Measurements from ENCODE around the gene QRFP. TPM values are rescaled to one million over a fixed set of nuclear protein-coding genes. Genes with fewer than 3 reads are reported as not detected.

QRFP gene
- polyA plus RNA-seq, 2 of the 4 experiments (the other 2 are of a cell fraction) = not detected

GRCh38 chr9:130936285-130937117 is 39.9 kb upstream of the QRFP start:
- ATAC-seq (peak; percentile 7 to 59; a peak in 5 of 6 replicates), DNase-seq (ENCODE audit: low read depth in 1 of 2, low spot score in 1 of 2) (peak; percentile 58 to 83), FAIRE-seq (no peak)
- POLR2A ChIA-PET = no interaction called here
- 11% methylated on average over 6 of the region's 12 CpGs for WGBS (ENCODE audit: missing lambda C conversion rate)
- H3K4me2 ChIP-seq = peak overlapping the region; percentile 51
- CTCF ChIA-PET = interaction anchor here (0.8 to 7.0 kb wide), 10 partner anchors 18 to 235 kb away, joined by 3 to 49 read pairs (median 6); no protein-coding TSS in a partner anchor
- H3K27ac ChIP-seq = peak overlapping the region; percentile 24 to 90
- H3K4me3 ChIP-seq = no peak overlapping the region
- H3K9me3 ChIP-seq = no peaks in the 10 kb centered on the region
- TF ChIP-seq CBX2 (IDR thresholded peaks at IDR 0.05; ENCODE audit: borderline replicate concordance, low read depth) = no peak
- TF ChIP-seq CHD4 (IDR thresholded peaks at IDR 0.05; ENCODE audit: borderline replicate concordance) = no peak
- TF ChIP-seq RAD21 (conservative IDR thresholded peaks at IDR 0.05 in 1 of 2, IDR thresholded peaks at IDR 0.05 in 1 of 2) = no peak
- peak; percentile 47; the same call in 1 of the 2 replicates for TF ChIP-seq MAX (IDR thresholded peaks at IDR 0.05)
- no peak for TF ChIP-seq REST (IDR thresholded peaks at IDR 0.05)
- TF ChIP-seq HOXB13 (CRISPR knock-in tag; IDR thresholded peaks at IDR 0.05; ENCODE audit: low read depth) = no peak
- no peak for TF ChIP-seq EP300 (IDR thresholded peaks at IDR 0.05)
- no peak for TF ChIP-seq NR3C1 (IDR thresholded peaks at IDR 0.05)
- no peak for TF ChIP-seq ESRRA (IDR thresholded peaks at IDR 0.05; ENCODE audit: borderline replicate concordance, low read length)
- TF ChIP-seq HOXB5 (CRISPR knock-in tag; IDR thresholded peaks at IDR 0.05) = no peak
- 0 out of 2 replicates have a peak, but pooled peaks have one; percentile 16 for TF ChIP-seq FOXS1 (CRISPR knock-in tag; IDR thresholded peaks at IDR 0.05)
- TF ChIP-seq JUNB (IDR thresholded peaks at IDR 0.05) = no peak
- peak; percentile 95 for TF ChIP-seq ZFP36 (IDR thresholded peaks at IDR 0.05; ENCODE audit: borderline replicate concordance, partially characterized antibody)
- TF ChIP-seq BHLHE40 (IDR thresholded peaks at IDR 0.05; ENCODE audit: low read depth, low read length) = no peak
- no peak for TF ChIP-seq ATOH8 (CRISPR knock-in tag; IDR thresholded peaks at IDR 0.05; ENCODE audit: low read depth)
- H3K4me1 ChIP-seq = peaks cover 59% of the 10 kb centered on the region

GRCh38 chr9:130935648-130936271 is 39.1 kb upstream of the QRFP start:
- Histone ChIP-seq H3K4me2 (peak overlapping the region; percentile 51), H3K4me3 (no peak overlapping the region), H3K4me1 (peaks cover 53% of the 10 kb centered on the region), H3K9me3 (no peaks in the 10 kb centered on the region), H3K27ac (peak overlapping the region; percentile 24 to 90)
- DNase-seq (ENCODE audit: low read depth in 1 of 2, low spot score in 1 of 2) = no peak
- ChIA-PET CTCF (interaction anchor here (1.0 to 7.0 kb wide), 10 partner anchors 9 to 112 kb away, joined by 3 to 49 read pairs (median 4); no protein-coding TSS in a partner anchor), POLR2A (no interaction called here)
- peak; percentile 67; the same call in 1 of the 2 replicates for TF ChIP-seq KDM1A (IDR thresholded peaks at IDR 0.05; ENCODE audit: low read depth)
- peak; percentile 86 for TF ChIP-seq ZFP36 (IDR thresholded peaks at IDR 0.05; ENCODE audit: borderline replicate concordance, partially characterized antibody)
- TF ChIP-seq MAX (IDR thresholded peaks at IDR 0.05) = no peak
- ATAC-seq = no peak
- WGBS (ENCODE audit: missing lambda C conversion rate) = 96% methylated on average over 13 of the region's 13 CpGs
- no peak for FAIRE-seq

All from A549 (cell line).